HepG2 (cell line): ENCODE data around the gene LCORL. TPM values are rescaled to one million over a fixed set of nuclear protein-coding genes. Genes with fewer than 3 reads are reported as not detected.
A peak's percentile ranks its signal among the peaks of the same experiment; 100 is the strongest.

ENCODE experiments used
- ATAC-seq: fragments of 200-7000 bp; cut with Tn5 transposase; 3 replicates; pipeline ENCODE4 v1.9.1; 2020; ENCODE audit warnings: mild to moderate bottlenecking, moderate library complexity
- BruUV-seq: library from RNA; stranded (reverse); fragments of 400-500 nt; replicated peaks from 2 replicates; lab custom pipeline; 2021; lab: Mats Ljungman, UMichigan
- CTCF ChIA-PET: fragments of 300-600 bp; formaldehyde crosslinking; extraction: SDS; loops from one replicate; lab custom pipeline; 2021; ENCODE audit warnings: low total read pairs, inconsistent platforms, low intra/inter-chr PET ratio; lab: Yijun Ruan, JAX
- POLR2A ChIA-PET: fragments of 350-600 bp; sonication (Branson Sonifier 250); formaldehyde crosslinking; loops from one replicate; lab custom pipeline; 2020; ENCODE audit warnings: antibody characterized with exemption, inconsistent platforms; lab: Yijun Ruan, JAX
- DNase-seq: peaks from one replicate; pipeline ENCODE4 v3.0.0-alpha.2; 2015; ENCODE audit warnings: low spot score
- FAIRE-seq: peaks from 3 replicates; lab custom pipeline; 2011; peaks lifted over from hg19 to GRCh38; lab: Jason Lieb, UNC
- H2AFZ ChIP-seq: one replicate; pipeline ENCODE4 v1.6.1; 2011; ENCODE audit warnings: low read length, inconsistent platforms
- H3K27ac ChIP-seq: fragments of 300-600 bp; 3 replicates; pipeline ENCODE4 v1.8.0; 2011; ENCODE audit warnings: mixed run types, mild to moderate bottlenecking, mixed read lengths, low read length, inconsistent platforms; ENCODE audit not compliant: insufficient read depth; ENCODE audit errors: extremely low read length
- H3K27me3 ChIP-seq, 2 experiments: fragments of 200-600 bp in 1 of 2; 2 replicates in 1 of 2; 3 replicates in 1 of 2; pipeline versions ENCODE4 v1.6.0 to v1.8.0; 2011; ENCODE audit warnings: low read length in 2 of 2, mild to moderate bottlenecking in 2 of 2, moderate library complexity in 2 of 2, inconsistent platforms in 1 of 2; ENCODE audit not compliant: insufficient read depth in 2 of 2, control insufficient read depth in 1 of 2
- H3K36me3 ChIP-seq, 2 experiments: fragments of 200-600 bp in 1 of 2; replicated peaks in 1 of 2; 2 replicates in 1 of 2; 3 replicates in 1 of 2; pipeline versions ENCODE4 v1.5.1 to v1.8.0; 2011; ENCODE audit warnings: low read length in 2 of 2, inconsistent platforms in 1 of 2; ENCODE audit not compliant: insufficient read depth in 2 of 2, control insufficient read depth in 1 of 2
- H3K4me1 ChIP-seq: 2 replicates; pipeline ENCODE4 v1.5.1; 2012; ENCODE audit warnings: low read length, inconsistent platforms; ENCODE audit not compliant: insufficient read depth
- H3K4me2 ChIP-seq: 2 replicates; pipeline ENCODE4 v1.6.0; 2011; ENCODE audit warnings: low read depth, low read length, inconsistent platforms
- H3K4me3 ChIP-seq, 3 experiments: fragments of 200-600 bp in 1 of 3; sonication (generic), shearing (Covaris generic) in 1 of 3; replicated peaks in 1 of 3; 2 replicates each; pipeline ENCODE4 v1.5.1; 2011 to 2016; ENCODE audit warnings: low read length in 3 of 3, inconsistent platforms in 2 of 3, low read depth in 2 of 3, mild to moderate bottlenecking in 2 of 3, control low read depth in 1 of 3, mixed read lengths in 1 of 3; ENCODE audit not compliant: insufficient read depth in 1 of 3
- H3K79me2 ChIP-seq: one replicate; pipeline ENCODE4 v1.6.1; 2011; ENCODE audit warnings: low read length, inconsistent platforms; ENCODE audit not compliant: insufficient read depth
- H3K9ac ChIP-seq: 2 replicates; pipeline ENCODE4 v1.6.0; 2011; ENCODE audit warnings: mild to moderate bottlenecking, low read depth, low read length, inconsistent platforms; ENCODE audit not compliant: insufficient read depth
- H3K9me3 ChIP-seq: 2 replicates; pipeline ENCODE4 v1.5.1; 2012; ENCODE audit warnings: mild to moderate bottlenecking, low read length
- H4K20me1 ChIP-seq: 2 replicates; pipeline ENCODE4 v1.6.0; 2011; ENCODE audit warnings: inconsistent platforms, mild to moderate bottlenecking, low read length, moderate library complexity; ENCODE audit not compliant: insufficient read depth
- IKZF1 ChIP-seq: fragments of 450-650 bp; IDR thresholded peaks from 2 replicates; pipeline ENCODE4 v1.7.1; 2016
- ZNF329 ChIP-seq: sonication (generic); formaldehyde crosslinking; IDR thresholded peaks from 2 replicates; pipeline ENCODE4 v1.9.0; 2021; ENCODE audit warnings: low read depth, mild to moderate bottlenecking, missing genetic modification reagents
- ZNF496 ChIP-seq: sonication (generic); formaldehyde crosslinking; IDR thresholded peaks from 2 replicates; pipeline ENCODE4 v1.8.1; 2023; ENCODE audit warnings: mild to moderate bottlenecking, moderate library complexity, missing genetic modification reagents; ENCODE audit not compliant: insufficient replicate concordance
- ZNF749 ChIP-seq: sonication (generic); formaldehyde crosslinking; IDR thresholded peaks from 2 replicates; pipeline ENCODE4 v1.8.0; 2022; ENCODE audit warnings: mild to moderate bottlenecking, missing genetic modification reagents, moderate library complexity, borderline replicate concordance
- WGBS: methylation state at CpG from one replicate; pipeline ENCODE4 v1.1.6; 2017; ENCODE audit warnings: low lambda C conversion rate; 5-methylcytosine and 5-hydroxymethylcytosine counted together
- in situ Hi-C: cut with HindIII; loops from 2 replicates; pipeline ENCODE4 v1.10.0; 2017; ENCODE audit warnings: low pct_unique_long_range_greater_than_20kb; ENCODE audit not compliant: extremely low pct_ligation_motif_present
- intact Hi-C: fragments of 100-400 bp; cut with micrococcal nuclease; formaldehyde crosslinking; loops from one replicate; pipeline ENCODE4 v1.10.0; 2022; ENCODE audit not compliant: unreplicated experiment
- polyA plus RNA-seq, 8 experiments: library from polyadenylated mRNA; depleted of rRNA in 3 of 8; stranded (reverse) in 7 of 8; unstranded in 1 of 8; fragments of >200 nt; fragmentation: Illumina TruSeq in 4 of 8; extraction: Trizol in 4 of 8; gene quantifications; 2 replicates each; pipeline versions ENCODE4 v1.2.1 to v1.2.3, GENCODE V29; 2011 to 2016; ENCODE audit warnings: low read depth in 4 of 8, missing spikeins in 1 of 8, mixed read lengths in 1 of 8; ENCODE audit not compliant: insufficient read depth in 1 of 8
- total RNA-seq, 5 experiments: library from RNA; depleted of rRNA; stranded (reverse); fragments of >200 nt; fragmentation: Illumina TruSeq; extraction: Trizol; gene quantifications; 2 replicates each; pipeline ENCODE4 v1.2.3, GENCODE V29; 2016; ENCODE audit warnings: low read depth in 1 of 5
- TF ChIP-seq, protein P1 (sequence below): IDR thresholded peaks from 2 replicates; pipeline ENCODE4 v1.6.1; 2016; ENCODE audit warnings: low read depth, control low read depth
- TF ChIP-seq, protein P2 (sequence below): sonication (generic); formaldehyde crosslinking; IDR thresholded peaks from 2 replicates; pipeline ENCODE4 v1.8.1; 2023; ENCODE audit warnings: mild to moderate bottlenecking, moderate library complexity, missing genetic modification reagents

LCORL gene
- total and polyA plus RNA-seq, 2 of the 13 experiments (the other 11 are each of a cell fraction or from before 2014, with no cell fraction given), result 5.3 to 14.5 TPM

DNA sequence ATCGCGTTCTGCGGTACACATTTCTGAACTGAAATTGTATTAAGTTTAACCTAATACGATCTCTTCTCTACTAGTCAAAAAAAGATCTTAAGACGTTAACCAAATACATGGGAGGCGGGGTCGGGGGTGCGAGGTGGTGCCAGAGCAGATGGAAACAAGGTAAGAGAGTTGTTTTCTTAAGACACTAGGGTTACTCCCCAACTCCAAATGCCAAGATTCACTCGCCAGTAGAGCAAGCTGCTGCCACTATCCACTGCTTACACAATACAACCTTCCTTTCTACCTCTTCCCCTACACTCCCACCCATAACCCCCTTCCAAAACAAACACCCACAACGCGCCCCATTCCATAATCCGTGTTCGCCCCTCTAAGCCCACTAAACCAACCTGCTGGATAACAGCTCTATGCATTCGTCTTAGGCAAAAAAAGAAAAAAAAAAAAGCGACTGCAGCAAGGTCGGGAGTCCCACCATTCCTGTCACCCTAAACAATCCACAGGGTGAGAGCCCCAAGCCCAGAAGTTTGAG lies 1.3 kb downstream of the LCORL start:
- no peak for ATAC-seq
- in situ Hi-C loops, result loop anchor here (10.0 to 25.0 kb wide), 2 partner anchors 205 to 458 kb away; partner anchors contain the start of genes DCAF16 and NCAPG
- peaks cover 20% of the 10 kb centered on the region for H4K20me1 ChIP-seq
- TF ChIP-seq, protein P1, sequence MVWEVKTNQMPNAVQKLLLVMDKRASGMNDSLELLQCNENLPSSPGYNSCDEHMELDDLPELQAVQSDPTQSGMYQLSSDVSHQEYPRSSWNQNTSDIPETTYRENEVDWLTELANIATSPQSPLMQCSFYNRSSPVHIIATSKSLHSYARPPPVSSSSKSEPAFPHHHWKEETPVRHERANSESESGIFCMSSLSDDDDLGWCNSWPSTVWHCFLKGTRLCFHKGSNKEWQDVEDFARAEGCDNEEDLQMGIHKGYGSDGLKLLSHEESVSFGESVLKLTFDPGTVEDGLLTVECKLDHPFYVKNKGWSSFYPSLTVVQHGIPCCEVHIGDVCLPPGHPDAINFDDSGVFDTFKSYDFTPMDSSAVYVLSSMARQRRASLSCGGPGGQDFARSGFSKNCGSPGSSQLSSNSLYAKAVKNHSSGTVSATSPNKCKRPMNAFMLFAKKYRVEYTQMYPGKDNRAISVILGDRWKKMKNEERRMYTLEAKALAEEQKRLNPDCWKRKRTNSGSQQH (CRISPR knock-in tag), result 0 out of 2 replicates have a peak, but pooled peaks have one; percentile 53
- TF ChIP-seq IKZF1, result no peak
- TF ChIP-seq, protein P2, sequence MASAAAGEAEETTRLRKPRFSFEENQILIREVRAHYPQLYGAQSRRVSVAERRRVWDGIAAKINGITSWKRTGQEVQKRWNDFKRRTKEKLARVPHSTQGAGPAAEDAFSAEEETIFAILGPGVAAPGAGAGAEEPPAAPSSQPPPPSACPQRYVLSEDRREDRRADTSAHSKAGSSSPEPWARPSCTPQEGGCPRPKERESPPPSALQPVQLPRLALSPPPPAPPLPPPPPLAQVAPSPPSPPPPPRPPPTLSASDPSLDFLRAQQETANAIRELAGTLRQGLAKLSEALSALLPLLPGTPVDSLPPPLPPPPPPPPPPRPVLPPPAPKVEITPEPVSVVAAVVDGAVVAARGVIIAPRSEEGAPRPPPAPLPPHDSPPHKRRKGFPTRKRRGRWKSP, result 0 out of 2 replicates have a peak, but pooled peaks have one; percentile 7
- TF ChIP-seq ZNF329 (CRISPR knock-in tag), result no peak
- TF ChIP-seq, all 625 proteins: peak for 2
- Histone ChIP-seq H3K4me2 (peak overlapping the region; percentile 79), H3K4me3 (peak overlapping the region; percentile 89 to 97 (median 93)), H3K4me1 (peaks cover 21% of the 10 kb centered on the region), H2AFZ (no peak overlapping the region), H3K36me3 (no peaks in the 10 kb centered on the region), H3K9me3 (no peaks in the 10 kb centered on the region), H3K27ac (peak overlapping the region; percentile 96), H3K9ac (peak overlapping the region; percentile 87), H3K79me2 (peaks cover 55% of the 10 kb centered on the region), H3K27me3 (peaks cover 0 to 15% of the 10 kb centered on the region in 2 experiments; a peak in 1 of 5 replicates)
- ChIA-PET CTCF (no interaction called here), POLR2A (interaction anchor here (0.6 kb wide), 1 partner anchor 1184 kb away, joined by 3 read pairs; no protein-coding TSS in a partner anchor)
- 1% methylated on average over 16 of the region's 16 CpGs for WGBS
- no peak for FAIRE-seq
- intact Hi-C loops, result loop anchor here (1.0 kb wide), 1 partner anchor 210 kb away; the partner anchor contains the start of genes DCAF16 and NCAPG
- no peak for DNase-seq
- BruUV-seq, result no TSS peak

DNA sequence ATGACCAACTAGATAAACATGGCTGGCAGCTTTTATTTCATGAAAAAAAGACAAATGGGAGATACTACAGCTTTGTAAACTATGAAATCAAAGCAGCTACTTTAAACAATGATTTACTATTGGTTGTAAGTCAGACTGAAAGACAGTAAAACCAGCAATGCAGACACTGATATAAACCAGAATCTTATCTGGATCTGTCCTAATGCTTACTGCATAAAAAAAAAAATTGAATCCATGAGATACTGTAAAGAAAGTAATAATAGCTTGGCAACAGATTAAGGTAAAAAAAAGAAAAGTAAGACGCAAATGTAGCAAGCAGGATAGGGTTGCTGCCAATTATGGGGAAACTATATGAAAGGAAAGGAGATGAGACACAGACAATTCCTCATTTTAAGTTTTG lies 7.3 kb downstream of the LCORL start:
- no peaks in the 10 kb centered on the region for H3K36me3 ChIP-seq
- H3K27ac ChIP-seq, result no peak overlapping the region
- no peak overlapping the region for H3K4me2 ChIP-seq
- peaks cover 94% of the 10 kb centered on the region for H3K79me2 ChIP-seq
- no peaks in the 10 kb centered on the region for H3K9me3 ChIP-seq
- no peak overlapping the region for H3K9ac ChIP-seq
- H3K4me3 ChIP-seq, result no peak overlapping the region
- in situ Hi-C loops, result loop anchor here (25.0 kb wide), 1 partner anchor 452 kb away; no protein-coding TSS in a partner anchor
- no peak for ATAC-seq
- ChIA-PET CTCF (no interaction called here), POLR2A (no interaction called here)
- no peak for FAIRE-seq
- H3K4me1 ChIP-seq, result peaks cover 32% of the 10 kb centered on the region
- BruUV-seq, result no TSS peak
- no peaks in the 10 kb centered on the region for H3K27me3 ChIP-seq
- no peak overlapping the region for H2AFZ ChIP-seq
- WGBS, result 98% methylated on average over 1 of the region's 1 CpG
- H4K20me1 ChIP-seq, result peaks cover 20% of the 10 kb centered on the region
- DNase-seq, result no peak
- intact Hi-C loops, result no loop called here
- TF ChIP-seq ZNF749 (CRISPR knock-in tag) (no peak), ZNF496 (no peak)
